GM23338 (cell line): ENCODE data around the gene CLPTM1L. TPM values are rescaled to one million over a fixed set of nuclear protein-coding genes. Genes with fewer than 3 reads are reported as not detected.

Source experiments
- JUNB ChIP-seq: IDR thresholded peaks from one replicate; pipeline ENCODE4 v1.6.1; 2016; ENCODE audit warnings: antibody characterized with exemption; ENCODE audit not compliant: unreplicated experiment
- STAT1 ChIP-seq: IDR thresholded peaks from one replicate; pipeline ENCODE4 v1.6.1; 2016; ENCODE audit warnings: antibody characterized with exemption; ENCODE audit not compliant: unreplicated experiment
- polyA plus RNA-seq: library from polyadenylated mRNA; unstranded; fragments of >200 nt; fragmentation: Nextera tagmentation; extraction: Ambion mirVana; gene quantifications from 2 replicates; pipeline ENCODE4 v1.2.1, GENCODE V29; 2016
- total RNA-seq: library from RNA; depleted of rRNA; stranded (reverse); fragments of >200 nt; shearing (Covaris generic); gene quantifications from 2 replicates; pipeline ENCODE4 v1.2.3, GENCODE V29; 2014
- TF ChIP-seq, protein P1 (sequence below): fragments of 250-450 bp; sonication (Bioruptor Pico); IDR thresholded peaks from 2 replicates; pipeline ENCODE4 v1.5.0; 2020; ENCODE audit warnings: mild to moderate bottlenecking, moderate library complexity
- TF ChIP-seq, protein P2 (sequence below): IDR thresholded peaks from one replicate; pipeline ENCODE4 v1.6.1; 2018; ENCODE audit warnings: antibody characterized with exemption; ENCODE audit not compliant: unreplicated experiment

The CLPTM1L gene
- total and polyA plus RNA-seq, 2 experiments from 2014 or later: 39.9 to 110 TPM

DNA sequence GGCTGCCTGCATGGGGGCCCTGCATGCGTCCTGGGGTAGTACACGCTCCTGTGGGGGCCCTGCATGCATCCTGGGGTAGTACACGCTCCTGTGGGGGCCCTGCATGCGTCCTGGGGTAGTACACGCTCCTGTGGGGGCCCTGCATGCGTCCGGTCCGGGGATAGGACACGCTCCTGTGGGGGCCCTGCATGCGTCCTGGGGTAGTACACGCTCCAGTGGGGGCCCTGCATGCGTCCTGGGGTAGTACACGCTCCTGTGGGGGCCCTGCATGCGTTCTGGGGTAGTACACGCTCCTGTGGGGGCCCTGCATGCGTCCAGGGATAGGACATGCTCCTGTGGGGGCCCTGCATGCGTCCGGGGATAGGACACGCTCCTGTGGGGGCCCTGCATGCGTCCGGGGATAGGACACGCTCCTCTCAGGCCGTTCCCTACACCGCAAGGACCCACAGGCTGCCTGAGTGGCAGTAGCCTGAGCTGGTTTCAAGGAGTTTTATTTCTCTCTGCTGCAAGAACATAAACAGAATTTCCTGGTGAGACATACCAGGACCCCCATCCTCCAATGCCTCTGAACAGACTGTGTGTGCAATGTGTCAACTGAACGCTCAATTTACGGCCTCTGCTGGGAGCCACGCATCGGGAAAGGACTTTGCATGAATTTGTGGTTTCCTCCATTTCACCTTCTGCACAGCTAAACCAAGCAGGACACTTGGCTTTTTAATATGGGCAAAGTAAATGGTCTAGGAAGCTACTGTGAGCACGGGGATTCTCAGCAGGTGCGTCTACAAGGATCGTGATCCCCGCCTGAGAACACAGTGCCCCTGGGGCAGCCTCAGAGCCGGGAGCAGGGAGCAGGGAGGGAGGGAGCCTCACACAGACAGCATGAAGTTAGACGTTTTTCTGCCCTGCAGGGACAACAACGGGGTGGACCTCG, 48.9 kb upstream of the CLPTM1L start (continued):
- TF ChIP-seq, protein P1, sequence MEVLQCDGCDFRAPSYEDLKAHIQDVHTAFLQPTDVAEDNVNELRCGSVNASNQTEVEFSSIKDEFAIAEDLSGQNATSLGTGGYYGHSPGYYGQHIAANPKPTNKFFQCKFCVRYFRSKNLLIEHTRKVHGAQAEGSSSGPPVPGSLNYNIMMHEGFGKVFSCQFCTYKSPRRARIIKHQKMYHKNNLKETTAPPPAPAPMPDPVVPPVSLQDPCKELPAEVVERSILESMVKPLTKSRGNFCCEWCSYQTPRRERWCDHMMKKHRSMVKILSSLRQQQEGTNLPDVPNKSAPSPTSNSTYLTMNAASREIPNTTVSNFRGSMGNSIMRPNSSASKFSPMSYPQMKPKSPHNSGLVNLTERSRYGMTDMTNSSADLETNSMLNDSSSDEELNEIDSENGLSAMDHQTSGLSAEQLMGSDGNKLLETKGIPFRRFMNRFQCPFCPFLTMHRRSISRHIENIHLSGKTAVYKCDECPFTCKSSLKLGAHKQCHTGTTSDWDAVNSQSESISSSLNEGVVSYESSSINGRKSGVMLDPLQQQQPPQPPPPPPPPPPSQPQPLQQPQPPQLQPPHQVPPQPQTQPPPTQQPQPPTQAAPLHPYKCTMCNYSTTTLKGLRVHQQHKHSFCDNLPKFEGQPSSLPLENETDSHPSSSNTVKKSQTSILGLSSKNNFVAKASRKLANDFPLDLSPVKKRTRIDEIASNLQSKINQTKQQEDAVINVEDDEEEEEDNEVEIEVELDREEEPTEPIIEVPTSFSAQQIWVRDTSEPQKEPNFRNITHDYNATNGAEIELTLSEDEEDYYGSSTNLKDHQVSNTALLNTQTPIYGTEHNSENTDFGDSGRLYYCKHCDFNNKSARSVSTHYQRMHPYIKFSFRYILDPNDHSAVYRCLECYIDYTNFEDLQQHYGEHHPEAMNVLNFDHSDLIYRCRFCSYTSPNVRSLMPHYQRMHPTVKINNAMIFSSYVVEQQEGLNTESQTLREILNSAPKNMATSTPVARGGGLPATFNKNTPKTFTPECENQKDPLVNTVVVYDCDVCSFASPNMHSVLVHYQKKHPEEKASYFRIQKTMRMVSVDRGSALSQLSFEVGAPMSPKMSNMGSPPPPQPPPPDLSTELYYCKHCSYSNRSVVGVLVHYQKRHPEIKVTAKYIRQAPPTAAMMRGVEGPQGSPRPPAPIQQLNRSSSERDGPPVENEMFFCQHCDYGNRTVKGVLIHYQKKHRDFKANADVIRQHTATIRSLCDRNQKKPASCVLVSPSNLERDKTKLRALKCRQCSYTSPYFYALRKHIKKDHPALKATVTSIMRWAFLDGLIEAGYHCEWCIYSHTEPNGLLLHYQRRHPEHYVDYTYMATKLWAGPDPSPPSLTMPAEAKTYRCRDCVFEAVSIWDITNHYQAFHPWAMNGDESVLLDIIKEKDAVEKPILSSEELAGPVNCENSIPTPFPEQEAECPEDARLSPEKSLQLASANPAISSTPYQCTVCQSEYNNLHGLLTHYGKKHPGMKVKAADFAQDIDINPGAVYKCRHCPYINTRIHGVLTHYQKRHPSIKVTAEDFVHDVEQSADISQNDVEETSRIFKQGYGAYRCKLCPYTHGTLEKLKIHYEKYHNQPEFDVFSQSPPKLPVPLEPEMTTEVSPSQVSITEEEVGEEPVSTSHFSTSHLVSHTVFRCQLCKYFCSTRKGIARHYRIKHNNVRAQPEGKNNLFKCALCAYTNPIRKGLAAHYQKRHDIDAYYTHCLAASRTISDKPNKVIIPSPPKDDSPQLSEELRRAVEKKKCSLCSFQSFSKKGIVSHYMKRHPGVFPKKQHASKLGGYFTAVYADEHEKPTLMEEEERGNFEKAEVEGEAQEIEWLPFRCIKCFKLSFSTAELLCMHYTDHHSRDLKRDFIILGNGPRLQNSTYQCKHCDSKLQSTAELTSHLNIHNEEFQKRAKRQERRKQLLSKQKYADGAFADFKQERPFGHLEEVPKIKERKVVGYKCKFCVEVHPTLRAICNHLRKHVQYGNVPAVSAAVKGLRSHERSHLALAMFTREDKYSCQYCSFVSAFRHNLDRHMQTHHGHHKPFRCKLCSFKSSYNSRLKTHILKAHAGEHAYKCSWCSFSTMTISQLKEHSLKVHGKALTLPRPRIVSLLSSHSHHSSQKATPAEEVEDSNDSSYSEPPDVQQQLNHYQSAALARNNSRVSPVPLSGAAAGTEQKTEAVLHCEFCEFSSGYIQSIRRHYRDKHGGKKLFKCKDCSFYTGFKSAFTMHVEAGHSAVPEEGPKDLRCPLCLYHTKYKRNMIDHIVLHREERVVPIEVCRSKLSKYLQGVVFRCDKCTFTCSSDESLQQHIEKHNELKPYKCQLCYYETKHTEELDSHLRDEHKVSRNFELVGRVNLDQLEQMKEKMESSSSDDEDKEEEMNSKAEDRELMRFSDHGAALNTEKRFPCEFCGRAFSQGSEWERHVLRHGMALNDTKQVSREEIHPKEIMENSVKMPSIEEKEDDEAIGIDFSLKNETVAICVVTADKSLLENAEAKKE (CRISPR knock-in tag): no peak
- TF ChIP-seq JUNB (no peak), STAT1 (no peak)
- TF ChIP-seq, protein P2, sequence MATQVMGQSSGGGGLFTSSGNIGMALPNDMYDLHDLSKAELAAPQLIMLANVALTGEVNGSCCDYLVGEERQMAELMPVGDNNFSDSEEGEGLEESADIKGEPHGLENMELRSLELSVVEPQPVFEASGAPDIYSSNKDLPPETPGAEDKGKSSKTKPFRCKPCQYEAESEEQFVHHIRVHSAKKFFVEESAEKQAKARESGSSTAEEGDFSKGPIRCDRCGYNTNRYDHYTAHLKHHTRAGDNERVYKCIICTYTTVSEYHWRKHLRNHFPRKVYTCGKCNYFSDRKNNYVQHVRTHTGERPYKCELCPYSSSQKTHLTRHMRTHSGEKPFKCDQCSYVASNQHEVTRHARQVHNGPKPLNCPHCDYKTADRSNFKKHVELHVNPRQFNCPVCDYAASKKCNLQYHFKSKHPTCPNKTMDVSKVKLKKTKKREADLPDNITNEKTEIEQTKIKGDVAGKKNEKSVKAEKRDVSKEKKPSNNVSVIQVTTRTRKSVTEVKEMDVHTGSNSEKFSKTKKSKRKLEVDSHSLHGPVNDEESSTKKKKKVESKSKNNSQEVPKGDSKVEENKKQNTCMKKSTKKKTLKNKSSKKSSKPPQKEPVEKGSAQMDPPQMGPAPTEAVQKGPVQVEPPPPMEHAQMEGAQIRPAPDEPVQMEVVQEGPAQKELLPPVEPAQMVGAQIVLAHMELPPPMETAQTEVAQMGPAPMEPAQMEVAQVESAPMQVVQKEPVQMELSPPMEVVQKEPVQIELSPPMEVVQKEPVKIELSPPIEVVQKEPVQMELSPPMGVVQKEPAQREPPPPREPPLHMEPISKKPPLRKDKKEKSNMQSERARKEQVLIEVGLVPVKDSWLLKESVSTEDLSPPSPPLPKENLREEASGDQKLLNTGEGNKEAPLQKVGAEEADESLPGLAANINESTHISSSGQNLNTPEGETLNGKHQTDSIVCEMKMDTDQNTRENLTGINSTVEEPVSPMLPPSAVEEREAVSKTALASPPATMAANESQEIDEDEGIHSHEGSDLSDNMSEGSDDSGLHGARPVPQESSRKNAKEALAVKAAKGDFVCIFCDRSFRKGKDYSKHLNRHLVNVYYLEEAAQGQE: no peak
